Fibroblast of skin of abdomen (primary cell): ENCODE data around the gene ZNF695. TPM values are rescaled to one million over a fixed set of nuclear protein-coding genes. Genes with fewer than 3 reads are reported as not detected.
"Not testable (repeated sequence)": the region's sequence is repeated elsewhere in the genome, so short reads cannot be mapped to it uniquely, and the experiment has no call there.

Experiments
- DNase-seq: peaks from one replicate; pipeline ENCODE4 v3.0.0-alpha.2; 2013
- polyA plus RNA-seq, 2 experiments: library from polyadenylated mRNA; unstranded; fragments of 120-200 nt; gene quantifications; one replicate each; pipeline ENCODE4 v1.2.1, GENCODE V29; 2013; ENCODE audit not compliant: insufficient read length in 2 of 2

The ZNF695 gene
- 2.9 TPM for polyA plus RNA-seq (2013, experiment 1 of 2; ENCODE audit: insufficient read length)
- polyA plus RNA-seq (2013, experiment 2 of 2; ENCODE audit: insufficient read length): 2.2 TPM

DNA sequence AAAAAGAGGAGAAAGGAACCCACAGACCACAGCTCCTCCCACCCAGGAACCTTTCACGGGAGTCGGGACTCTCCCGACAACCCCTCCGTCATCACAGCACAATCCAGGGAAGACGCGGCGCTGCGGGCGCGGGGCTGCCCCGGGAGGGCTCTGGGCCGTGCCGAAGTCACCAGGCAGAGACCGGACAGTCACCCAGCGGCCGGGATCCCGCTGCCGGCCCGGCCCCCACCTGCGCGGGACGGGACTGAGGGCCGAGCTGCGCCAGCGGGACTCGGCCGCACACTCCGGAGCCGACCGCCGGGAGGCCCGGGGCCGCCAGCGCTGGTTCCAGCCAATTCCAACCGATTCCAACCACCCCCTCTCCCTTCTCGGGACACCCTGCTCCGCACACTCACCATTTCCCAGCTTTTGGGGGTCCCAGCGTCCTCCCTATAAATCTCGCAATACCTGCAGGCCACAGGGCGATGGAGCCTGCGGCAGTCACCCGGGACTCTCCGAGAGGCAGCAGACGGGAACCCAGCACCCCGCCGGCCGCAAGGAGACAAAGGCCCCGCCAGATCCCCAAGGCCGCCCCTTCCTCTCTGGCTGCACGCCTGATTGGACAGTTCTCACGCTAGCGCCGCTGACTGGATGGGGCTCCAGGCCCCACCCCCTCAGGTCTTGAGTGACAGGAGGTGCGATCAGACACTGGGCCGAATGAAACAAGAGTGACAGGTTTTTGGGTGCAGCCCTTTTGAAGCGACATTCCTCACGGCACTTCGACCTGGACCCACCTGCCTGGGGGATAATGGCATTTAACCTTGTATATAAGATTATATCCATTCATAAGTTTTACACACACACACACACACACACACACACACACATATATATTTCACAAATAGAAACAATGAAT, at the start of gene ZNF695:
TSS of gene ZNF695 (minus strand) at position 547 of the 895 bp plus-strand sequence. CDS start at position 398, 149 bp downstream.
- DNase-seq: peak; percentile 94

DNA sequence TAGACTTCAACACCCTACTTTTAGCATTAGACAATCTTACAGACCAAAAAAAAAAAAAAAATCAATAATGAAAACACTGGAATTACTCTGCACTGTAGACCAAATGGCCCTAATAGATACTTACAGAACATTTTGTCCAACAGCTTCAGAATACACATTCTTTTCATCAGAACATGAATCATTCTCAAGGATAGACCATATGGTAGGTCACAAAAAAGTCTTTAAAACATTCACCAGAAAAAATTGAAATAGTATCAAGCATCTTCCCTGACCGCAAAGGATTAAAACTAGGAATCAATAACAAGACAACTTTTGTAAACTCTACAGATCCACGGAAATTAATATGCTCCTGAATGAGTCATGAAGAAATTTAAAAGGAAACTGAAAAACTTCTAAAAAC, 48.2 kb upstream of the ZNF695 start:
- no peak for DNase-seq

DNA sequence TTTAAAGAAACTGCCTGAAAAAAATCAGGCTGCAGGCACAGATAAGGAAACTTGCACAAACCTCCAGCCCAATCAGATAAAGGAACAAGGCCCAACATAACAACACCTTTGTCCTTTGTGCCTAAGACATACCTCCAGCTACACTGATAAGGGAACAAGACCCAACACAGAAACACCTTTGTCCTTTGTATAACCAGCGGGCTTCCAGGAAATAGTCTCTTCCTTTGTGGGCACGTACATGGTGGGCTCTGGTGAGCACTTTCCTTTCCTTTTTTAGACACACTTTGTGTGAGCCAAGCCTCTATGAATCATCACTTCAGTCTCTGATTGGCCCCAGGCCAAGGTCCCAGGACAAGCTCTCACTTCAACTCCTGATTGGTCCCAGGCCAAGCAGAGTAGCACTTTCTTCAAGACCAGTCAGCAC, 47.1 kb upstream of the ZNF695 start:
- DNase-seq: no peak

DNA sequence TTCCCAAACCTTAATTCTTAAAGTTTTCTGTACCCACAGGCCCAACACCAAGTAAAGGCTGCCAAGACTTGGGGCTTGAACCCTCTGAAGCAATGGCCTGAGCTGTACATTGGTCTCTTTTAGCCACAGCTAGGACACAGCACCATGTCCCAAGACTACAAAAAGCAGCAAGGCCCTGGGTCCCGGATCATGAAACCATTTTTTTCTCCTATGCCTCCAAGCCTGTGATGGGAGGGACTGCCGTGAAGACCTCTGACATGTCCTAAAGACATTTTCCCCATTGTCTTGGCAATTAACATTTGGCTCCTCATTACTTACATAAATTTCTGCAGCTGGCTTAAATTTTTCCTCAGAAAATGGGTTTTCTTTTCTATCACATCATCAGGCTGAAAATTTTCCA, 39.8 kb upstream of the ZNF695 start:
- DNase-seq: no peak

- no peak for DNase-seq
Observed at GRCh38 chr1:247047260-247047659, 39.4 kb upstream of the ZNF695 start.

GRCh38 chr1:247043406-247043805, 35.5 kb upstream of the ZNF695 start:
- no peak for DNase-seq

GRCh38 chr1:247037511-247038320, 29.9 kb upstream of the ZNF695 start:
- DNase-seq: no peak

DNA sequence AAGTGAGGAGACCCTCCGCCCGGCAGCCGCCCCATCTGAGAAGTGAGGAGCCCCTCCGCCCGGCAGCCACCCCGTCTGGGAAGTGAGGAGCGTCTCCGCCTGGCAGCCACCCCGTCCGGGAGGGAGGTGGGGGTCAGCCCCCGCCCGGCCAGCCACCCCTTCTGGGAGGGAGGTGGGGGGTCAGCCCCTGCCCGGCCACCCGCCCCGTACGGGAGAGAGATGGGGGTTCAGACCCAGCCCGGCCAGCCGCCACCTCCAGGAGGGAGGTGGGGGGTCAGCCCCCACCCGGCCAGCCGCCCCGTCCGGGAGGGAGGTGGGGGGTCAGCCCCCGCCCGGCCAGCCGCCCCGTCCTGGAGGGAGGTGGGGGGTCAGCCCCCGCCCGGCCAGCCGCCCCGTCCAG, 24.4 kb upstream of the ZNF695 start:
- DNase-seq: not testable (repeated sequence)

DNA sequence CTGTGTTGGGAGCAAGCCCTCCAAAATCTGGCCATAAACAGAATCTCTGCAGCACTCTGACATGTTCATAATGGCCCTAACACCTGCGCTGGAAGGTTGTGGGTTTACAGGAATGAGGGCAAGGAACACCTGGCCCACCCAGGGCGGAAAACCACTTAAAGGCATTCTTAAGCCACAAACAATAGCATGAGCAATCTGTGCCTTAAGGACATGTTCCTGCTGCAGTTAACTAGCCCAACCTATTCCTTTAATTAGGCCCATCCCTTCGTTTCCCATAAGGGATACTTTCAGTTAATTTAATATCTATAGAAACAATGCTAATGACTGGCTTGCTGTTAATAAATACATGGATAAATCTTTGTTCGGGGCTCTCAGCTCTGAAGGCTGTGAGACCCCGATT, 16.8 kb upstream of the ZNF695 start:
- not testable (repeated sequence) for DNase-seq

DNA sequence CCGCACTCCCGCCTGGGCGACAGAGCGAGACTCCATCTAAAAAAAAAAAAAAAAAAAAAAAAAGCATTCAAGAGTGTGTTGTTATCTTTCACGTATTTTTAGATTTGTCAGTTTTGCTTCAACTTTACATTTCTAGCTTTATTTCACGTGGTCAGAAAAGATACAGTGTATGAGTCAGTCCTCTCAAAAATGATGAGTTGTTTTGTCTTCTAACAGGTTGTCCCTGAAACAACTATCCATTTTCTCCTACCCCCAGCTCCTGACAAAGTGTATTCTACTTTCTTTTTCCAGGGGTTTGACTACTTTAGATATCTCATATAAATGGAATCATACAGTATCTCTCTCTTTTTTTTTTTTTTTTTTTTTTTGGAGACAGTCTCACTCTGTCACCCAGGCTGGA, 5.5 kb upstream of the ZNF695 start:
- no peak for DNase-seq

DNA sequence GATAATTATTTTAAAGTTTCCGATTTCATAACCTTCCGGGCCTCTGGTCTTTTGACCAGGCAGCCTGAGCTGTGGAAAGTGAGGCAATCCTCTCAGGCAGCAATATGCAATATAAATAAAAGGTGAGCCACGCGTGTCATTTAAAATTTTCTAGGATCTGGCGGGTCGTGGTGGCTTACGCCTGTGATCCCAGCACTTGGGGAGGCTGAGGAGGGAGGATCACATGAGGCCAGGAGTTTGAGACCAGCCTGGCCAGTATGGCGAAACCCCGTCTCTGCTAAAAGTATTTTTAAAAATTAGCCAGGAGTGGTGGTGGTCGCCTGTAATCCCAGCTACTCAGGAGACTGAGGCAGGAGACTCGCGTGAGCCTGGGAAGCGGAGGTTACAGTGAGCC, 546 bp upstream of the ZNF695 start:
- no peak for DNase-seq

GRCh38 chr1:247004081-247004480, 3.8 kb downstream of the ZNF695 start:
- DNase-seq: not testable (repeated sequence)

DNA sequence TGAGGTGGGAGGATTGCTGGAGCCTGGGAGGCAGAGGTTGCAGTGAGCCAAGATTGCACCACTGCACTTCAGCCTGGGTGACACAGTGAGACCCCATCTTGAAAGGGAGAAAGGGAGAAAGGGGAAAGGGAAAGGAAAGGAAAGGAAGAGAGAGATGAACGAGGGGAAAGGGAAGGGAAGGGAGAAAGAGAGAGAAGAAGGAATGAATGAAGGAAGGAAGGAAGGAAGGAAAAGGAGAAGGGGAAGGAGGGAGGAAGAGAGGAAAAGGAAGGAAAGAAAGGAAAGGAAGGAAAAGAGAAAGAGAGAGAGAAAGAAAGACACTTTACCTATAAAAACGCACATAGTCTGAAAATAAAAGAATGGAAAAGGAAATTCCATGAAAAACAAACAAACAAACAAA, 18.0 kb downstream of the ZNF695 start:
- no peak for DNase-seq

DNA sequence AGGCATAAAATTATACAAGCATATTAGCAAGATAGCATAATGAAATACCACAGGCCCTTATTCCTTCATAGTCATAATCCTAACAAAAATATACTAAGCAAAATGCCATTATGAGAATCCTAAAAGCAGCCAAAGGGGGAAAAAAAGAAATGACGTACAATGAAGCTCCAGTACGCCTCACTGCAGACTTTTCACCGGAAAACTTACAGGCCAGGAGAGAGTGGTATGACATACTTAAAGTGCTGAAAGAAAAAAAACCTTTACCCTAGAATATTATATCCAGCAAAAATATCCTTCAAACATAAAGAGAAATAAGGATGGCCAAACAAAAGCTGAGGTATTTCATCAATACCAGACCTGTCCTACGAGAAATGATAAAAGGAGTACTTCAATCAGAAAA, 19.5 kb downstream of the ZNF695 start:
- DNase-seq: no peak

DNA sequence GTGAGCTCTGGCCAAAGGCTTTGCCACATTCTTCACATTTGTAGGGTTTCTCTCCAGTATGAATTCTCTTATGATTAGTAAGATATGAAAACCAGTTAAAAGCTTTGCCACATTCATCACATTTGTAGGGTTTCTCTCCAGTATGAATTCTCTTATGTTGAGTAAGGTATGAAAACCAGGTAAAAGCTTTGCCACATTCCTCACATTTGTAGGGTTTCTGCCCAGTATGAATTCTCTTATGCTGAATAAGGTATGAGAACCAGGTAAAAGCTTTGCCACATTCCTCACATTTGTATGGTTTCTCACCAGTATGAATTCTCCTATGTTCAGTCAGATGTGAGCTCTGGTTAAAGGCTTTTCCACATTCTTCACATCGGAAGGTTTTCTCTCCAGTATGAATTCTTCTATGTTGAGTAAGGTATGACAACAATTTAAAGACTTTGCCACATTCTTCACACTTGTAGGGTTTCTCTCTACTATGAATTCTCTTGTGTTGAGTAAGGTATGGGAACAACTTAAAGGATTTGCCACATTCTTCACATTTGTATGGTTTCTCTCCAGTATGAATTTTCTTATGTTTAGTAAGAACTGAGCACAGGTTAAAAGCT, 20.7 kb downstream of the ZNF695 start:
- DNase-seq: no peak

- no peak for DNase-seq
Observed at GRCh38 chr1:246978785-246979184, 29.1 kb downstream of the ZNF695 start.

GRCh38 chr1:246978281-246978680, 29.6 kb downstream of the ZNF695 start:
- no peak for DNase-seq

DNA sequence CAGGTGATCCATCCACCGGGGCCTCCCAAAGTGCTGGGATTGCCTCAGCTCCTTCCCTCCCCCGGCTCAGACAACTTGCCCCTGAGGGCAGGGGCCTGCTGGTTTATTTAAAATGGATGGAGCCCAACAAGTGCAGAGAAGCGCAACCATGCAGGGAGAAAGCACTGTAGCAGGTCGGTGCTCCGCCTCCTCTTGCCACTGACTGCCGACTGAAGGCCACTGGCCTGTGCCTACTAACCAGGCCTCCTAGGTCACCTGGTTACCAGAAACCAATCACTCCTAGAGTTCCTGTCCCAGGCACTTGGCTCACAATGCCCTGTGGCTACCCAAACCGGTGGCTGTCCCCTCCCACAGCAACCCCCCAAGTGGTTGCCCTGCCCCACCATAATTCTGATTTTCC, 35.9 kb downstream of the ZNF695 start:
- DNase-seq: no peak

DNA sequence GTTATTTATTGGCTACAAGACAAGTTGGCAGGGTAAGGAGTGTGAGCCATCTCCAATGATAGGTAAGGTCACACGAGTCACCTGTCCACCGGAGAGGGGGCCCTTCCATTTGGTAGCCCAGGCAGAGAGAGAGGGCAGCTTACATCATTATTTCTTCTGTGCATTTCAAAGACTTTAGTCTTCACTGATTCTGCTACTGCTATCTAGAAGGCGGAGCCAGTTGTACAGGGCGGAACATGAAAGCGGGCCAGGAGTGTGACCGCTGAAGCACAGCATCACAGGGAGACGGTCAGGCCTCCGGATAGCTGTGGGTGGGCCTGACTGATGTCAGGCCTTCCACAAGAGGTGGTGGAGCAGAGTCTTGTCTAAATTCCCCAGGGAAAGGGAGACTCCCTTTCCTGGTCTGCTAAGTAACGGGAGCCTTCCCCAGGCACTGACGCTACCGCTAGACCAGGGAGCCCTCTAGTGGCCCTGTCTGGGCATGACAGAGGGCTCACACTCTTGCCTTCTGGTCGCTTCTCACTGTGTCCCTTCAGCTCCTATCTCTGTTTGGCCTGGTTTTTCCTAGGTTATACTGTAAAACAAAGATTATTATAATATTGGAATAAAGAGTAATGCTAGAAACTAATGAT, 36.7 kb downstream of the ZNF695 start:
- peak; percentile 2 for DNase-seq

DNA sequence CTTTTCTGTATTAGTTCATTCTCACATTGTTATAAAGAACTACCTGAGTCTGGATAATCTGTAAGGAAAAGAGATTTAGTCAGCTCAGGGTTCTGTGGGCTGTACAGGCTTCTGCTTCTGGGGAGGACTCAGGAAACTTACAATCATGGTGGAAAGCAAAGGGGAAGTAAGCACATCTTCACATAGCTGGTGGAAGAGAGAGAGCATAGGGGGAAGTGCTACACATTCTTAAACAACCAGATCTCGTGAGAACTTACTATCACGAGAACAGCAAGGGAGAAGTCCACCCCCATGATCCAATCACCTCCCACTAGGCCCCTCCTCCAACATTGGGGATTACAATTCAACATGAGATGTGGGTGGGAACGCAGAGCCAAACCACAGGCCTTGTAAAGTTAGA, 38.2 kb downstream of the ZNF695 start:
- DNase-seq: no peak

DNA sequence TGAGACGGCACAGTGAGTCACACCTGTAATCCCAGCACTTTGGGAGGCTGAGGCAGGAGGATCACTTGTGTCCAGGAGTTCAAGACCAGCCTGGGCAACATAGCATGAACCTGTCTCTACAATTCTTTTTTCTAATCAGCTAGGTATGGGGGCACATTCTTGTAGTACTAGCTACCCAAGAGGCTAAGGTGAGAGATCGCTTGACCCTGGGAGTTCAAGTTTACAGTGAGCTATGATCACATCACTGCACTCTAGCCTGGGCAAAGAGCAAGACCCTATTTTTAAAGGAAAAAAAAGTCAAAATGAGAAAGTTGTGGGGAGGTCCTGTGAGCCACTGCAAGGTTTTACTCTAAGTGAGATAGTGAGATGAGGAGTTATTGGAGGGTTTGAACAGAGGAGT, 41.4 kb downstream of the ZNF695 start:
- no peak for DNase-seq

GRCh38 chr1:246959944-246960693, 47.7 kb downstream of the ZNF695 start:
- no peak for DNase-seq
